ENCODE data around the gene EIF4E1B.
"Not testable (repeated sequence)": the region's sequence is repeated elsewhere in the genome, so short reads cannot be mapped to it uniquely, and the experiment has no call there.

Gene EIF4E1B, protein sequence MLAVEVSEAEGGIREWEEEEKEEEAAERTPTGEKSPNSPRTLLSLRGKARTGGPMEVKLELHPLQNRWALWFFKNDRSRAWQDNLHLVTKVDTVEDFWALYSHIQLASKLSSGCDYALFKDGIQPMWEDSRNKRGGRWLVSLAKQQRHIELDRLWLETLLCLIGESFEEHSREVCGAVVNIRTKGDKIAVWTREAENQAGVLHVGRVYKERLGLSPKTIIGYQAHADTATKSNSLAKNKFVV

DNA sequence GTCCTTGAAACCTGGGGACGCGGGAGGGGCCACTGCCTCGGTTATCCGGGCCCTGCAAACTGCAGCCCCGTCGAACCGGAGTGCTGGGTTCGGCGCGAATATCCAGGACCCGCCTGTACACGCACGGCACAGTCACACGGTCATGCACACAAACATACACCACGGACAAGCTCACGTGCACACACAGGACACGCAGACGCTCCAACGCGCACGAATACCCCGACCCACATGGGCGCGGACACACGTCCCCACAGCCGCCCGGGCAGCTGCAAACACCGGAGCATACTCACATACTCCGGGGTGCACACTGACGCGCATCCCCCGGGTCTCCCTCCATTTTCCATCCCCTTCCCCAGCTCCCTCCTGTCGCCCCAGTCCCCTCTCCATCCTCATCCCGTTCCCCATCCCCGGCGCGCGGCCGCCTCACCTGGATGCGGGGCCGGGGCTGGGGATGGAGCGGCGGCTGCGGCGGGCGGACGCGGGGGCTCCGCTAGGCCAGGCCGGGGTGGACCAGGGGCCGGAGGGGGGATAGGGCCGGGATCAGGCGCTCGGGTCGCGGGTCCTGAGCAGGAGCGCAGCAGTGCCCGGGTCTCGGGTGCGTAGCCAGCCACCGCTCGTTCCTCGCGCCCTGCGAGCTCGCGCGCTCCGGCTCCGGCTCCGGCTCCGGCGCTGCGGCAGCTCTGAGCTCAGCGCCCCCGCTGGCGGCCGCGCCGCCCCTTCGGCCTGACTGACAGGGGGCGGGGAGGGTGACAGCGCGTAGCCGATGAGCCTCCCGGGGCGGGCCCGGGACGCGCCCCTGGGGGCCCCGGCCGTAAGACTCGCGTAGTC lies at the start of gene EIF4E1B, which contains the start of gene SNCB:
EIF4E1B (plus strand) TSS at position 823 of the 828 bp plus-strand sequence. CDS start 12,113 bp downstream, outside the sequence.
SNCB (minus strand) TSS at position 682 of the 828 bp plus-strand sequence. CDS start 880 bp downstream, outside the sequence.
- no peak for DNase-seq

DNA sequence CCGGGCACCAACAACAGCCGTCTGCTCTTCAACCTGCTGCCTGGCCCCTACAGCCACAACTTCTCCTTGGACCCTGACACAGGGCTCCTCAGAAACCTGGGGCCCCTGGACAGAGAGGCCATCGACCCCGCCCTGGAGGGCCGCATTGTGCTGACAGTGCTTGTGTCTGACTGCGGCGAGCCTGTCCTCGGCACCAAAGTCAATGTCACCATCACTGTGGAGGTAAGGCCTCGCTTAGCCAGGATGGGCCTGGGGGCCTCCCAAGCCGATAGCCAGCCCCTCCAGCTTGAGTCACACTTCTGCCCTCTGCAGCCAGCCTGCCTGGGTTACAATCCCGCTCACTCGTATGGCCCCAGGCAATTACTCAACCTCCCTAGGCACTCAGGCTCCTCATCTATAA lies 49.1 kb upstream of the EIF4E1B start:
- DNase-seq = no peak

DNA sequence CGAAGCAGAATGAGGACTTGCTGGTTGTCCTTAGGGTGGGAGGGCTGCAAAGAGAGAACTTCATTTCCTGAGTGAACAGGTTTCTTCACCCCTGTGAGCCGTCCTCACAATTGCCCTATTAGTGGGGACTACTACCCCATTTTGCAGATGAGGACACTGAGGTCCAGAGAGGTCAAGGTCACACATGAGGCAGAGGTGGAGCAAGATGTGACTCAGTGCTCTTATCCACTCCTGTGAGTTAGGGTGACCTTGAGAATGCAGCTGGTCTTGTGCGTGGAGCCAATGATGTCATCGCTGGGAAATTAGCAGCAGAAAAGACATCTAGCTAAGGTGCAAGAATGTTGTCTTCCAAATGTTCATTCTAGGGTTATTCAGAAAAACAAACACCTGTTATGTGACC lies 47.4 kb upstream of the EIF4E1B start:
- no peak for DNase-seq

DNA sequence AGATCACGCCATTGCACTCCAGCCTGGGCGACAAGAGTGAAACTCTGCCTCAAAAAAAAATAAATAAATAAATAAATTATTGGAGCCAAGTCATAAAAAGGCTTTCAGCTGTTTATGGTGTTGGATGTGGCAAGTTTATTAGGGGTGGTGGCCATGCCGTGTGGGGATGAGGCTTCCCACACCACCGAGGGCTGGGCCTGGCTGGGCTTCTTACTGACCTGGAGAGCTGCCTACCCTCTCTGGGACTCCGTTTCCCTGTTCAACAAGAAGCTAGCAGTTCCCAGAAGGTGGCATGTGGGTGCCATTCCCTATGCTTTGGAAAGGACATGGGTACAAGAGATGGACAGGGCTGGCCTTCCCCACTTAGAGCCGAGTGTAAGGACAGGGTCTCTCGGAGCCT lies 43.1 kb upstream of the EIF4E1B start:
- no peak for DNase-seq

DNA sequence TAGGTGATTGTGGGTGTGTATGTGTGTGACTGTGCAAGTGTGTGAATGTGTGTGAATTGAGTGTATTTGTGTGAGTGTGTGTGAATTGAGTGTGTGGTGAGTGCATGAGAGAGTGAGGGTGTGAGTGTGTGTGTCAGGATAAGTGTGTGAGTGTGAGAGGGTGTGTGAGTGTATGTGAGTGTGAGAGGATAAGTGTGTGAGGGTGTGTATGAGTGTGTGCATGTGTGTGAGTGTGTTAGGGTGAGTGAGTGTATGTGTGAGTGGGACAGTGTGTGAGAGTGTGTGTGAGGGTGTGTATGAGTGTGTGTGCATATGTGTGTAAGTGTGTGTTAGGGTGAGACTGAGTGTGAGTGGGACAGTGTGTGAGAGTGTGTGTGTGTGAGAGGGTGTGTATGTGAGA lies 42.2 kb upstream of the EIF4E1B start:
- DNase-seq = no peak

DNA sequence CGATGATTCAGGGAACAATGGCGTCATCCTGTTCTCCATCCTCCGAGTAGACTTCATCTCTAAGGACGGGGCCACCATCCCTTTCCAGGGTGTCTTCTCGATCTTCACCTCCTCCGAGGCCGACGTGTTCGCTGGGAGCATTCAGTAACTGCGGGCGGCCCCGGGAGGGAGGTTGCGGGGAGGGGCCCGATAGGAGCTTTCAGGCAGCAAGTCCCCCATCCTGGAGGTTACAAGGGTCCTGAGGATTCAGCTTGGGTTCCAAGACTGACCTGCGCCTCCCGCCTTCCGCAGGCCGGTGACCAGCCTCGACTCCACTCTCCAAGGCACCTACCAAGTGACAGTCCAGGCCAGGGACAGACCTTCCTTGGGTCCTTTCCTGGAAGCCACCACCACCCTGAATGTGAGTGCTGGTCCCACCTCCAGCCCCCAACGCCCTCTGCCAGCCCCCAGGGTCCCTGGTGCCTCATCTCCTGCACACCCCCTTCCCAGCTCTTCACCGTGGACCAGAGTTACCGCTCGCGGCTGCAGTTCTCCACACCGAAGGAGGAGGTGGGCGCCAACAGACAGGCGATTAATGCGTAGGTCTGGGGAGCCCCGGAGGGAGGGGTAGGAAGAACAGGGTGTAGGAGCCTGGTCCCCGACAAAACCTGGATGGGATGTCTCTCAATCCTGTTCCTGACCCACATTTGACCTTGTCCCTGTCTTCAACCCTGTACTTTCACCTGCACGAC lies 41.3 kb upstream of the EIF4E1B start:
- no peak for DNase-seq

DNA sequence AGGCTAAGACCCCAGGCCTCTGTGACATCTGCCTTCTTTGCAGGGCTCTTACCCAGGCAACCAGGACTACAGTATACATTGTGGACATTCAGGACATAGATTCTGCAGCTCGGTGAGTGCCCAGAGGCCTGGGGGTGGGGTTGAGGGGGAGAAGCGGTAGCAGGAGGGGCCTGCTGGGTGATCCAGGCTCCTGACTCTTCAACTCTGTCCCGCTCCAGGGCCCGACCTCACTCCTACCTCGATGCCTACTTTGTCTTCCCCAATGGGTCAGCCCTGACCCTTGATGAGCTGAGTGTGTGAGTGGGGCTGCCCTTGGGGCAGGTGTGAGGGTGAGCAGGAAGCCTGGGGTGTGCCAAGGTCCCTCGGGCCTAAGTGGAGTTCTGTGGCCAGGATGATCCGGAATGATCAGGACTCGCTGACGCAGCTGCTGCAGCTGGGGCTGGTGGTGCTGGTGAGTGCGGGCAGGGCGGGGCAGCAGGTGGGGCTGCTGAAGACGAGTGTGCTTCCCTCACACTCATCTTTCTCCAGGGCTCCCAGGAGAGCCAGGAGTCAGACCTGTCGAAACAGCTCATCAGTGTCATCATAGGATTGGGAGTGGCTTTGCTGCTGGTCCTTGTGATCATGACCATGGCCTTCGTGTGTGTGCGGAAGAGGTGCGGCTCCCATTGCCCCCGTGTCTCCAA lies 40.3 kb upstream of the EIF4E1B start:
- DNase-seq = no peak

DNA sequence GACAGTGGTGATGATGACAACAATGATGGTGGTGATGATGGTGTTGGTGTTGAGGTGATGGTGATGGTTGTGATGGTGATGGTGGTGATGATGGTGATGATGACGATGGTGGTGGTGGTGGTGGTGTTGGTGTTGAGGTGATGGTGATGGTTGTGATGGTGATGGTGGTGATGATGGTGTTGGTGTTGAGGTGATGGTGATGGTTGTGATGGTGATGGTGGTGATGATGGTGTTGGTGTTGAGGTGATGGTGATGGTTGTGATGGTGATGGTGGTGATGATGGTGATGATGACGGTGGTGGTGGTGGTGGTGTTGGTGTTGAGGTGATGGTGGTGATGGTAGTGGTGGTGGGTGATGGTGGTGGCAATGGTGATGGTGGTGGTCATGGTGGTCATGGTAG lies 38.8 kb upstream of the EIF4E1B start:
- not testable (repeated sequence) for DNase-seq

DNA sequence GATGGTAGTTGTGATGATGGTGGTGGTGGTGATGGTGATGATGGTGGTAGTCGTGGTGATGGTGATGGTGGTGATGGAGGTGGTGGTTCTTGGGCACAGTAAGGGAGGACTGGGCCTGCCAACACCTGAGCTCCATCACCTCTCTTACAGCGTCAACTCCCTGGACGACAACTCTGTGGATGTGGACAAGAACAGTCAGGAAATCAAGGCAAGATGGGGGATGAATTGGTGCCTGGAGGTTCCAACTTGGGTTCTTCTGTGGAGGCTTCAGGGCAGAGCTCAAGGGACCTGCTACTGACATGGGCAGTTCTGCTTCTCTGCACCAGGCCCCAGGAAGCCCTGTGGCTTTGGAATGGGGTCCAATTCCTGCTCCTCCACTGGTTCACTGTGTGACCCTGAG lies 37.9 kb upstream of the EIF4E1B start:
- DNase-seq = no peak

DNA sequence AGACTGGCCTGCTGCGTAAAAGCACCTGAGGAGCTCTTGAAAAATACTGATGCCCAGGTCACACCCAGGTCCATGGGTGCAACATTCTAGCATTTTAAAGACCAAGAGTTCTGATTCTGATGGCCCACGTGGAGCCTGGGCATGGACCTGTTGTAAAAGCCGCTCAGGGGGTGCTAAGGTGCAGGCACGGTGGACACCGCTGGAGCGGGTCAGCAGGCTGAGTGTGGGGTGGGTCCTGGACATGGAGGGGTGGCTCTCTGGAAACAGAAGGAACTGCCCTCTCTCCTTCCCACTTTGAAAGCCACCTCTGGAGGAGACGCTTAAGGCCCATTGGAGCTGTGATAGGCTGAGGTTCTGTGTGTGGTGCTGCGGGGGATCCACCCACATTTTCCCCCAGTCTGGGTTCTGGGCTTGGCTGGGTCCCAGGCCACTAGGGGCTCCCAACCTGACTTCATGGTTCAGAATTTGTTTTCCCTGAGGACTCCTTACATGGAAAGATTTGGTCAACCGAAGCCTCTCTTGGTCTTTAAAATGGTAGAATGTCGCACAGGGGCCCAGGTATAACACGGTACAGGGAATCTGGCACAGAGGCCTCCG lies 37.1 kb upstream of the EIF4E1B start:
- no peak for DNase-seq

DNA sequence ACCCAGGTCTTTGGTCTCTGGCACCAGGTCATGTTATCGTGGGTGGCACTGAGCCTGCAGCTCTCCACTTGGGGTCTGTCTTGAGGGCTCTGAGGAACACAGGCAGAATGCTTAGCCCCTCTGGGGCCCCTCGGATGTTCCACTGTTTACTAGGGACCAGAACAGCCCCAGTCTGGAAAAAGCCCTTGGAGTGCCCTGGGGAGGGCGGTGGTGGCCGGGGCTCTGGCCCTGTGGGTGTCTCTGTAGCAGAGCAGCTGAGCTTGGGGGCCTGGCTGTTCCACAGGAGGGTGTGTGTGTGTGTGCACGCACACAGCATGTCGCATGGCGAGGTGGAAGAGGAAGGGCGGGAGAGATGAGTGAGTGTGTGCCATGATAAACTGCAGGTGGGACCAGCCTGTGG lies 35.9 kb upstream of the EIF4E1B start:
- no peak for DNase-seq

DNA sequence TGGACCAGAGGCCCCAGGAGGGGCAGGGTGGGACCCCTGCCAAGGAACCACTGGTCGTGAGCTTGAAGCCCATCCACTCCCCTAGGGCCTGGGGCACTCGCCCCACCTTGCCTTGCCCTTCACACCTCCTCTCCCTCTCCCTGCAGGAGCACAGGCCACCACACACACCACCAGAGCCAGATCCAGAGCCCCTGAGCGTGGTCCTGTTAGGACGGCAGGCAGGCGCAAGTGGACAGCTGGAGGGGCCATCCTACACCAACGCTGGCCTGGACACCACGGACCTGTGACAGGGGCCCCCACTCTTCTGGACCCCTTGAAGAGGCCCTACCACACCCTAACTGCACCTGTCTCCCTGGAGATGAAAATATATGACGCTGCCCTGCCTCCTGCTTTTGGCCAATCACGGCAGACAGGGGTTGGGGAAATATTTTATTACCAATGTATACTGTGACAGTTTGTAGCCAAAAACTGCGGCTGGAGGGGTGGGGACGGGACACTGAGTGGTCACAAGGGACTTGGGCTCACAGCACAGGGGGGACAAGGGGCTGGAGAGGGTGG lies 35.0 kb upstream of the EIF4E1B start:
- no peak for DNase-seq

DNA sequence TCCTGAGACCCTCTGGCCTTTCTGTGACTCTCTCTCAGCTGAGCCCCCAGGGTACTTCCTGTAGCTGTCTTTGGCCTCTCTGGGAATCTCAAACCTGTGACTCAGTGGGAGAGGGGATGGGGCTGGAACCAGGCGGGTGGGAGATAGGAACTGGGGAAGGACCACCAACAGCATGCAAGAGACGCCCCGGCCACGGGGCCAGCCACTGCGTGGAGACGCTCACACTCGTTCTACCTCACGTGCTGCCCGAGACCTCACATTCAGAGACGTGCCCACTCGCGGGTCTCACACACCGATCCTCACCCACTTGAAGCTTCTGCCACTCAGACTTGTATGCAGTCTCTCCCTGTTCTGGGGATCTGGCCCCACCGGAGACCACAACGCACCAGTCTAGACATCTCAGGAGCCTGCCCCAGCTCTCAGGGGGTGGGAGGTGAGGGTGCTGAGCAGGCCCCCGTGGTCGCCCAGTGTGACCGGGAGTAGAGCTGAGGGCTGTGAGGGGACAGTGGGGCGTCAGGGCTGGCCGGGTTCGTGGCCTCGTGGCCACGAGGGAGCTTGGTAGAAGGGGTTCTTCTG lies 34.3 kb upstream of the EIF4E1B start:
- DNase-seq = no peak

DNA sequence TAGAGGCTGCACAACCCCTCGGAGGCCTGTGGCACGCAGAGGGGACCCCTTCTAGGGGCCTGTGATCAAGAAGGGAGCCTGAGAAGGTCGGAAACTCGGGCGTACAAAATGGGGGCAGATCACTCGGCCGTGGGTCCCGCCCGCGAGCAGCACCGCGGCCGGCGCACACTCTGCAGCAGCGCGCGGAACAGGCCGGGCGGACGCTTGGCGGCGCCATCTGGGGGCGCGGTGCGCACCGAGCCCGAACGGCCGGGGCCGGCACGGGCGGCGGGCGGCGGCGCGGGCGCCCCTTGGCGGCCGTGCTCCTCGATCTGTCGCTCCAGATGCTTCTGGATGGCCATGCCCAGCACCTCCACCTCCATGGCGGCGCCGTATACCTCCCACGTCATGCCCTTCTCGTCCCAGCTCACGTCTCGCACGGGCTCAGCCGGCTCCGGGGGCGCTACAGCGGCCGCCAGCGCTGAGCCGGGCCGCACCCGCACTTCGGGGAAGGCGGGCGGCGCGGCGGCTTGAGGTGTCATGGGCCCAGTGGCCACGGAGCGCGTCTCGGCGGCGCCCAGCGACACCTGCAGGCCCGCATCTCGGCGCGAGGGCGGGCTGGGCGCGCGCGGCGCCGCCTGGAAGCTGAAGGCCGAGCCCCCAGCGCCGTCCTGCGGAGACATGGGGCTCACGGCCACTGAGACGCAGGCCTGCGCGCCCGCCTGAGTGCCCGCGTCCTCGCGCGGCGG lies 33.6 kb upstream of the EIF4E1B start:
- DNase-seq = peak; percentile 60

DNA sequence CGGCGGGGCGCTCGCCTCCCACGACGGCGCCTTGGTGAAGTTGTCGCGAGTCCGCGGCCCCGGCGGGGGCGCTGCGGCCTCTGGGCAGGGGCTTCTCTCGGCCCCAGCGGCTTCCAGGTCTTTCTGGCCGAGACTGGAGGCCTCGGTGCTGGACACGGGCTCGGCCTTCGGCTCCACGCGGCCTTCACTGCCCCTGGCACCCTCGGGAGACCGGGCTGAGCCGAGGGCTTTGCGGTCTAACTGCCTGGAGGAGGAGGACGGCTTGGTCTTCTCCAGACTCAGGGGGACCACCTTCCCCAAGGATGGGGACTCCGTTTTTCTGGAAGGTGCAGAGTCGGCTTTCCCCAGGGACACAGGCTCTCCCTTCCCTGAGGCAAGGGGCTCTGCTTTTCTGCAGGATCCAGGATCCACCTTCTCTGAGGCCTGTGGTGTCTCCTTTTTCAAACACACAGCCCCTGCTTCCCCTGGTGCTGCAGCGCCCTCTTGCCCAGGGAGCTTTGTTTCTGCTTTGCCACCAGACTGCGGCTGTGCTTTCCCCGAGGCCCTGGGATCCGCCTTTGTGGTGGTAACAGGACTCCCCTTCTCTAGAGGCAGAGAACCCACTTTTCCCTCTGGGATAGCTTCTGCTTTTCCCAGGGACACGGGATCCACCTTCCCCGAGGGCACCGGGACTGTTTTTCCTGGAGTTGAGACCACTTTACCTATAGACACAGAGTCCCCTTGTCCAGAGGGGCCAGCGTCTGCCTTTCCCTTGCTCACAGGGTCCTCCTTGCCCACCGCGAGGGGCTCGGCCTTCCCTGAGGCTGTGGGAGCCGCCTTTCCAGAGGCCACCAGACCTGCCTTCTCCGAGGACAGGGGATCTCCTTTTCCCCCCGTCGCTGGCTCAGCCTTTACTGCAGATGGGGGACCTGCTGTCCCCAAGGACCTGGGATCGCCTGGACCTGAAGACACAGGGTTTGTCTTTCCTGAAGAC lies 32.8 kb upstream of the EIF4E1B start:
- DNase-seq = no peak

DNA sequence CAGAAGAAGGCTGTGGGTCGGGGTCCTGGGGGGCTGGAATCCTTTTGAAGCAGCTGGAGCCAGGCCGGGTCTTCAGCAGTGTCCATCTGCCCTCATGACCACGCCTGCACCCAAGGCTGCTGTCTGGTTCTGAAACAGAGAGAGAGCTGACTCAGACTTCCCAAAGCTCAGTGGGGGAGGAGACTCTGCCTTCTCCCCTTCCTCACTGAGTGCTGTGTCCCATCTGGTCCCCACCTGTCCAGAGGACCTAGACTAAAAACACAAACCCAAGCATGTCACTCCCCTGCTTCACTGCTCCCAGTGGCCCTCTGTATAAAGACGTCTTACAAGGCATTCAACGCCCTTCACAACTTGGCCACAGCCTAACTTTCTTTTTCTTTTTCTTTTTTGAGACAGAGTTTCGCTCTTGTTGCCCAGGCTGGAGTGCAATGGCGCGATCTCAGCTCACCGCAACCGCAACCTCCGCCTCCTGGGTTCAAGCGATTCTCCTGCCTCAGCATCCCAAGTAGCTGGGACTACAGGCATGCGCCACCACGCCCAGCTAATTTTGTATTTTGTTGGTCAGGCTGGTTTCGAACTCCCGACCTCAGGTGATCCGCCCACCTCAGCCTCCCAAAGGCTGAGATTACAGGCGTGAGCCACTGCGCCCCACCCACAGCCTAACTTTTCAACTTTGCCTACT lies 30.6 kb upstream of the EIF4E1B start:
- DNase-seq = not testable (repeated sequence)

DNA sequence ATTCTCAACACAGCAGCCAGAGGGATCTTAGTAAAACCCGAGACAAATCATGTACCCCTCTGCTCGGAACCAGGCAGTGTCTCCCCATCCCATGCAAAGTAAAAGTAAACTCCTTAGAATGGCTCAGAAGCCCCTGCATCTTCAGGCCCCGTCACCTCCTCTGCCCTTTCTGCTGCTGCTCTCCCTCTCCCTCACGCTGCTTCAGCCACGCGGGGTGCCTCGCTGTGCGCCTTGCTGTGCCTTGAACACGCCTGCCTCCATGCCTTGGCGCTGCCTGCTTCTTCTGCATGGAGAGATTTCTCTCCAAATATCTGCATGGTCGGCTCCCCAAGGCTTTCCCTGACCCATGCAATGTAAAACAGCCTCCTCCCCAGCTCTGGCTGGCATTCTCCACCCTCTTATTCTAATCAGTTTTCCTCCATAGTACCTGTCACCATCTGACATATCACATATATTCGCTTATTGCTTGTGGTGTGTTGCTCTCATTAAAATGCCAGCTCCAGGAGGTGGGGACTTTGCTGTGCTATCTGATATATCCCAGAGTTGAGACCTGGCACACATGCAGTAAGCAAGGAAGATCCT lies 28.5 kb upstream of the EIF4E1B start:
- no peak for DNase-seq

DNA sequence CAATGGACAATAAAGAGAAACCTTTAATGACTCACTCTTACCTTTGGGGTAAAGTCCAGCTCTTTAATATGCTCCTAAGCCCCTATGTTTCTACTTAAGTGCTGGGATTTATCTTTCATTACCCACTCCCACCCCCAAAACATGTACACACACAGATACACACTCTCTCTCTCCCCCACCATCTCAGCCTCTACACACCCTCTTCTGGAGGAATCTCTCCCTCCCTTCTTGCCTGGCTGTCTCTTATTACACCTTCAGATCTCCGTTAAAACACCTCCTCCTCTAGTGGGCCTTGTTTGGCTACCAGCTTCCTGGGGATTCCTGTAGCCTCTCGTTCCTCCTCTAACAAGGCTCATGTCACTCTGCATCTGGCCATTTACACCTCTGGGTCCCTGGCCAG lies 27.4 kb upstream of the EIF4E1B start:
- no peak for DNase-seq

DNA sequence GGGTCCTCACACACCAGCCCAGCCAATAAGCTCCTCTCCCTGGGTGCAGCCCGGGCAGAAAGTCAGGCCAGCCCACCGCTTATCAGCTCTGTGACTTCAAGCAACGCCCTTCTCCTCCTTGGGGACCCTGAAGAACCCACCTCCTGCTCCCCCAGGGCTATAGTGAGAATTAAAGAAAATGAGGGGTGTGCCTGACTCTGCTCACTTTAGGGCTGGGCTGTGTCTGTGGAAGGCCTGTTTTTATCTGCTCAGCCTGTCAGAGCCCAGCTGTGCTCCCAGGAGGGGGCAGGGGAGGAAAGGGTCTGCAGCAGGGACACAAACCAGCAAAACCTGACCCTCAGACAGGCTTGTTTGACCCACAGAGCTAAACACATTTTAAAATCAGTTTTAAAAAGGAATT lies 24.4 kb upstream of the EIF4E1B start:
- DNase-seq = no peak
